Measurements from ENCODE around the gene PRKCI. TPM values are rescaled to one million over a fixed set of nuclear protein-coding genes. Genes with fewer than 3 reads are reported as not detected.
"Not testable (repeated sequence)": the region's sequence is repeated elsewhere in the genome, so short reads cannot be mapped to it uniquely, and the experiment has no call there.

Gene PRKCI
- total RNA-seq, result 150 and 167 TPM in 2 replicates

DNA sequence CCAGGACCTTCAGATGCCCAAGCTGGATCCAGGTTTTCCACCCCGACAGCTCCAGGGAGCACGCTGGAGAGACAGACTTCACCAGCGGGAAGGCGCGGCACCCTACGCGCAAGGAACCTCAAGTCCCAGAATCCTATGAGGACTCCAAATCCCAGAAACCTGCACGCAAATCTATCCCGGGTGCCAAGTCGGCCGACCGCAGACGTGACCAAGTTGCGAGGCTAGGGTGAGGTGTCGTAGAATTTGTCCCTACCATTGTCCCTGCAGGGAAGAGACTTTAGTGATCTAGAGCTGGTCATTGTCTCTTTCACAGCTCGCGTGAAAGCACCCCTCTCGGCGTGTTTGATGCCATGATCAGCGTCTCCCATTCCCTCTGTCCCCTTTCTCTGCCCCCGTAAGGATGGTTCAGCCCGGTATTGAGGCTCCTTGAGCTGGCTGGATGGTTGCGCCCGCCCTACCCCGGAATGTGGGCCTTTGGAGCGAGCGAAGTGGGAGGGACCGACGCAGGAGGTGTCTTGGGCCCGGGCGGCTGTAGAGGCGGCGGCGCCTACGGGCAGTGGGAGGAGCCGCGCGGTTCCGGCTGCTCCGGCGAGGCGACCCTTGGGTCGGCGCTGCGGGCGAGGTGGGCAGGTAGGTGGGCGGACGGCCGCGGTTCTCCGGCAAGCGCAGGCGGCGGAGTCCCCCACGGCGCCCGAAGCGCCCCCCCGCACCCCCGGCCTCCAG lies at the start of gene PRKCI:
TSS of gene PRKCI (plus strand) at position 501 of the 723 bp plus-strand sequence. CDS start 246 bp downstream, outside the sequence.
- DNase-seq (ENCODE audit: low read depth), result peak; percentile 90

DNA sequence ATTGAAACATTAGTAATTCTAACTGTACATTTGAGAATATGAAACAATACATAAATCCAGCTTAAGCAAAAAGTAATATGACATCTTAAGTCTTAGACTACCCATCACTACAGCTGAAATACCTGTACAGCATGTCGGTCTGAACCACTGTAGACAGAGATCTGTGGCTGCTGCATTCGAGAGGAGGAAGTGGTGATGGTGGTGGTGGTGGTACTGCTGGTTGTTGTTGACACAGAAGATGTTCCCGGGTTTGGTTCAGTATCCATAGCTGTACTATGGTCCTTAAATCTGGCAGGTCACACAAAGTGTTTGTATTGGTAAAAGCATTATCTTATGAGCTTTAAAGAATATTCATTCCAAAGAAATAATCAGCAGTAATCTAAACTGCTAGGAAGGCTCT lies 43.6 kb upstream of the PRKCI start:
- no peak for DNase-seq (ENCODE audit: low read depth)

DNA sequence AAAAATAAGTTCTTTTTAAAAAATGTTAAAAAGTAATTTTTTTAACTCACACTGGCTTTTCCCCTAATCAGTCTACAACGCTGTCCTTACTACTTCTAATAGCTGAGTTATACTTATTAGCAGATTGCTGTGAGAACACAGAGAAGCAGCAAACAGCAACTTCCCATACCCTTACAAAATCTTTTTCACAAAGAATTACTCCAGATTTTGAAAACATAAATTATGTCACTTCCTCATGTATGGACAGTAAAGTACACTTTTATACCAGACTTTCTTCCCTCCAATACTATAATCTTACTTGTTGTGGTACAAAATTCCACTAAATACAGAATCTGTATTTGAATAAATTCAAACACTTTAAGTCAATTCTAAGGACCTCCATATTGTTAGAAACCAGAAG lies 42.8 kb upstream of the PRKCI start:
- no peak for DNase-seq (ENCODE audit: low read depth)

DNA sequence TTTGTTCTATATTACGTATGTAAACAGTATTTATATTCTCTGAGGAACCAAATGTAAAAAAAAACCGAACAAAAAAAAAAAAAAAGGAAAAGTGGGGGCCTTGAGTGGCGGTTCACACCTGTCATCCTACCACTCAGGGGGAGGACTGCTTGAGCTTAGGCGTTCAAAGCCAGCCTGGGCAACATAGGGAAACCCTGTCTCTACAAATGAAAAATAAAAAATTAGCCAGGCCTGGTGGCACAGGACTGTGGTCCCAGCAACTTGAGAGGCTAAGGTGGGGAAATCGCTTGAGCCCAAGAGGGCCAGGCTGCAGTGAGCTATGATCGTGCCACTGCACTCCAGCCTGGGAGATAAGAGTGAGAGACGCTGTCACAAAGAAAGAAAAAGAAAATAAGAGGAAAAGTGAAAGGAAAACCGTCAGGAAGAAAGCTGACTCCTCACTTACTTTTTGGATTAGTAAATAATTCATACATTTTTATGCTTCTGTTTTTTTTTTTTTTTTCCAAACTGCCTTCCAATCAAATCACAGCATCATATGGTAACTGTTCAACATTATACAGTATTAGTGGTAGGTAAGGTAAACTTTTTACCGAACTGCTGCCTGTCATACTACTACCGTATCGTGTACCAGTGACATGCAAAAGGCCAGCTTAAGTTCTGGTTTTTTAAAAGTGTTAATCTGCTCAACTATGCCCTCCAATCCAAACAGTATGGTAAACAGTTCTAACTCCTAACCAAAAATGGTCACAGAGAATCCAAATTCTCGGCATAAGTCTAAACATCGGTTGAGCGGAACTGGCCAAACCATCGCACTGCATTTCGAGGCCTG lies 41.9 kb upstream of the PRKCI start:
- peak; percentile 23 for DNase-seq (ENCODE audit: low read depth)

DNA sequence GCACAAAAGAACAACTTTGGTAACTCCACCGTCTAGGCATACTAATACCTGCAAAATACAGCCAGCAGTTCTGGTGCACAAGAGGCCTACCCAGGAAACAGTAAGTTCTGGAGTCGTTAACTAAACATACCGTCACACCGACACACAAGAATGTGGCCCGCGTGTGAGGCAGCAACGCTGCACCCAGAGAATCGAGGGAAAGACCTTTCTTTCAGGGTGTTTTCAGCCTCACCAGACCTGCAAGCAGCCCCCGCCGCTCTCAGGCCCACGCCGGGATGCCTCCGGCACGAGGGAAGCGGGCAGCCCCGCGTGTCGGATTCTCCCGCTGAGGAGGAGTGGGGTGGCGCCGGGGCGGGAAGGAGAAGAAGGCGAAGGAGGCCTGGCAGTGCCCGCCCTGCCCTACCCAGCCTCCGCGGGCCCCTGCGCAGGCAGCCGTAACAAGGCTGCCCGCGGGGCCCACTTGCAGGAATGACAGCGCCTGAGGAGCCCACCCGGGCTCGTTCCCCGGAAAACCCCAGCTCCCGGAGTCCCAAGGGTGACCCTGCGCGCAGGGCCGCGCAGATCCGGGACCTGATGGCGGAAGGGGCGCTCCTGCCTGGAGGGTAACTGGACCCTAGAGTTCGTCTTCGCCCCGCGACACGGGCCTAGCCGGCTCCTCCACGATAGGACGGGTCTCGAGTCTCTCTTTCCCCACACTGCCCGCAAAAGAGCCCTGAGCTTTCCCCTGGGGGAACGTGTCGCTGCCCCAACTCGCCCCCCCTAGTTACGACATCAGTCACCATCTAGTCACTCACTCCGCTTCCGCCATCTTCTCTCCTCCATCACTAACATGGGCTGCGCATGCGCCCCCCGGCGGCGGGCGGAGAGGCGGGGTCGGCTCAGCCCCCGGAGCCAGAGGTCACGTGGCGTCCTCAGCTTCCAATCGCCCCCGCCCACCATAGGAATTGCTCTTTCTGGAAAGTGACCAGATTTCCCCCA lies 41.0 kb upstream of the PRKCI start, which contains the start of gene PHC3:
TSS of gene PHC3 (minus strand) at position 826 of the 978 bp plus-strand sequence. CDS start at position 808, 18 bp downstream.
- DNase-seq (ENCODE audit: low read depth), result peak; percentile 72

DNA sequence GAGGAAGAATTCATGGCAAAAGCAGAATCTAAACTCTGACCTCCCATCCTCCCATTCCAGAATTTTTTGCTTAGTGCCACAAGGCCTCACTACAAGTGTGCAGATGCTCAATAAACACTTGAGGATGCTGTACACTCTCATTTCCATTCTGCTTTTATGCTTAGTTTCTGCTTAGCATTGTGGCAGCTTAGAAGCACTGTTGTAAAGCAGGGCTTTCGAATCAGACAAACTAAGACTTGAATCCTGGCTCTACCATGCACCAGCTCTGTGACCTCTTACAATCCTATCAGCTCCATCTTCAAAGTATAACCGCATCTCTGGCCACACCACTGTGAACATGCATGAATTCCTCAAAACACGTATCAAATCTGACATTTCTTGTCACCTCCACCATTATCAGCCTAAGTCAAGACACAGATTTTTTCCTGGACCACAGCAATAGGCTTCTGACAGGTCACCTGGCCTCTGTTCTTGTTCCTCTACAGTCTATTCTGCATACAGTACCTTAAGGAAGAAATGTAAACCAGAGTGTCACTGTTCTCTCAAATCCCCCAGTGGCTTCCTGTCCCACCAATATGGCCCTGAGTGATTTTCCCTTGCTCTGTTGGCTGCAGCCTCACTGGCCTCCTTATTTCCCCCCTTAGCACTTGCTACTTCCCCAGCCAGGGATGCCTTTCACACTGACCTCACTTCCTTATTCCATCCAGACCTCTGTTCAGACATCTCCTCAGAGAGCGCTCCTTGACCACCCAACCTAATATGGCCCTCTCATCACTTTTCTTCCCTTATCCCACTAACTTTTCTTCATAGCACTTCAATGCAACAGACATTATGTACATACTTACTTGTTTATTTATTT lies 32.6 kb upstream of the PRKCI start:
- no peak for DNase-seq (ENCODE audit: low read depth)

DNA sequence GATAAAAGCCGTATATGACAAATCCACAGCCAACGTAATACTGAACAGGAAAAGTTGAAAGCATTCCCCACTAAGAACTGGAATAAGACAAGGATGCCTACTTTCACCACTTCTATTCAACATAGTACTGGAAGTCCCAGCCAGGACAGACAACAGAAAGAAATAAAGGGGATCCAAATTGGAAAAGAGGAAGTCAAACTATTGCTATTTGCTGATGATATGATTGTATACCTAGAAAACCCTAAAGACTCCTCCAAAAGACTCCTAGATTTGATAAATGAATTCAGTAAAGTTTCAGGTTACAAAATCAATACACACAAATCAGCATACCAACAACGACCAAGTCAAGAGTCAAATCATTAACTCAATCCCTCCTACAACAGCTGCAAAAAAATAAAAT lies 26.5 kb upstream of the PRKCI start:
- not testable (repeated sequence) for DNase-seq (ENCODE audit: low read depth)

DNA sequence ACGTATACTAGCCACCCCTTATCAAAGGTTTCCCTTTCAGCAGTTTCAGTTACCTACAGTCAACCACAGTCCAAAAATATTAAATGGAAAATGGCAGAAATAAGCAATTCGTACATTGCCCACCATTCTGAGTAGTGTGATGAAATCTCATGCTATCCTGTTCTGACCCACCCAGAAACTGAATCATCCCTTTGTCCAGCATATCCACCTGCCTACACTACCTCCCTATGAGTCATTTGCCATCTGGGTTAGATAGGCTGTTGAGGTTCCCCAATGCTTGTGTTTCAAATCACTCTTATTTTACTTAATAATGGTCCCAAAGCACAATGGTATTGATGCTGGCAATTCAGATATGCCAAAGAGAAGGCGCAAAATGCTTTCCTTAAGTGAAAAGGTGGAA lies 25.4 kb upstream of the PRKCI start:
- DNase-seq (ENCODE audit: low read depth), result peak; percentile 54

DNA sequence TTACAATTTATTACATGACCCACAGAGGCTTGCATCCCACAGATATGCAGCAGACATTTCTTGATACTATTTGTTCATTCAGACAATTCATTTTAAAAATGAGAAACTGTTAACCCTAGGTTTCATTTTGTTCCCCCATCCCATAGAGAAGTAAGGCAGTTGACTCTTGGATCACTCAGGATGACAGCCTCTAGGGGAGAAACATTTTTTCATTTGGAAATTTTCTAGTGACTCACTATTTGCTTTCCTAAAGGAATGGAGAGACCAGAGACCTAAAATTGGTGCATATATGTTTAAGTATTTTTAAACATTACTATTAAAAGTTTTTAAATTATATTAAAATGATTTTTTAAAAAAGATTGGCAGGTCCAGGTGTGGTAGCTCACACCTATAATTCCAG lies 21.2 kb upstream of the PRKCI start:
- DNase-seq (ENCODE audit: low read depth), result no peak

DNA sequence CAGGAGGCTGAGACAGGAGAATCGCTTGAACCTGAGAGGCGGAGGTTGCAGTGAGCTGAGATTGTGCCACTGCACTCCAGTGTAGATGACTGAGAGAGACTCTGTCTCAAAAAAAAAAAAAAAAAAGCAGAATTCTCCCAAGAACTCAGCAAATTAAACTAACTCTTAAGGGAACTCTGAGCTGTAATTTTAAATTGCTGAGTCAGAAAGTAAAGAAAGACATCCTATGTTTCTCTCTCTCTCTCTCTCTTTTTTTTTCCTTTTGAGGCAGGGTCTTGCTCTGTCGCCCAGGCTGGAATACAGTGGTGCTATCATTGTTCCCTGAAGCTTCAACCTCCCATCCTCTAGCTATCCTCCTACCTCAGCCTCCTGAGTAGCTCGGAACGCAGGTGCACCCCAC lies 20.7 kb upstream of the PRKCI start:
- DNase-seq (ENCODE audit: low read depth), result no peak

DNA sequence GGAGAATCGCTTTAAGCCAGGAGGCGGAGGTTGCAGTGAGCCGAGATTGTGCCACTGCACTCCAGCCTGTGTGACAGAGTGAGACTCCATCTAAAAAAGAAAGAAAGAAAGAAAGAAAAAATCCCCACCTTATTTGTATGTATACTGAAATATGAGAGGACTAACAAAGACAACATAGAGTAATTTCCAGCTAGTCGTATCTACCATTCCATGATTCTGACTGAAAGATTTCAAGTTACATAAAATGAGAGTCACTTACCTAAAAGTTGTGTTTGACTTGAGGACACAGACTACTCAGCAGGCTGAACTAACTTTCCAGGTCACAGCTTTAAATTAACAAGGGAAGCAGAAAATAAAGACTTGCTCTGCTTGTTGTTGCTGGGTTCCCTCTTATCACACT lies 18.8 kb upstream of the PRKCI start:
- no peak for DNase-seq (ENCODE audit: low read depth)

DNA sequence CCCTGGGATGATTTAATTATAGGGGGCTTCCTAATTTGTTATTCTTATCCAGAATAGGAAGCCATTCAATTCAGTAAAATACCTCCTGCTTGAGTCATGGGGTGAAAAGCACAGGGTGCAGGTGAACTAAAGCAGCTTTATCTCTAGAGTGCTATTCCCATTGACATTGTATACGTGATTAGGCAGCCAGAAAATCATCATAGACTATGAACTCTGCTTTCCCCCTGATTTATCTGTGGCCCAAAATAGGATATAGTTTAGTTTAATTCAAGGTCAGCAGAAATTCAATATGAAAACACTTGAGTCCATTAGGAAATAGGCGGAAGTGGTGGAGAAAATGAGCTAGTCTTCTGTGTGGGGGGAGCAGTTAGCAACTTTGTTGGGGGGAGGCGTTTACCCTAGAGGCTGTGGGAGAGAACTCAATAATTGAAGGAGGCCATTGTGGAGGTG lies 18.2 kb upstream of the PRKCI start:
- DNase-seq (ENCODE audit: low read depth), result no peak

DNA sequence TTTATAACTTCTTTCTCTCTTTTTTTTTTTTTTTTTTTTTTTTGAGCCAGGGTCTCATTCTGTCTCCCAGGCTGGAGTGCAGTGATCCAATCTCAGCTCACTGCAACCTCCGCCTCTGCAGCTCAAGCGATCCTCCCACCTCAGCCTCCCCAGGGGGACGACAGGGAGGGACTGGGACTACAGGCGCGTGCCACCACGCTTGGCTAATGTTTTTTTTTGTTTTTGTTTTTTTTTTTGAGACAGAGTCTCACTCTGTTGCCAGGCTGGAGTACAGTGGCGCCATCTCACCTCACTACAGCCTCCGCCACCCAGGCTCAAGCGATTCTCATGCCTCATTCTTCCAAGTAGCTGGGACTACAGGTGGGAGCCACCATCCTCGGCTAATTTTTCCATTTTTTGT lies 17.7 kb upstream of the PRKCI start:
- no peak for DNase-seq (ENCODE audit: low read depth)

DNA sequence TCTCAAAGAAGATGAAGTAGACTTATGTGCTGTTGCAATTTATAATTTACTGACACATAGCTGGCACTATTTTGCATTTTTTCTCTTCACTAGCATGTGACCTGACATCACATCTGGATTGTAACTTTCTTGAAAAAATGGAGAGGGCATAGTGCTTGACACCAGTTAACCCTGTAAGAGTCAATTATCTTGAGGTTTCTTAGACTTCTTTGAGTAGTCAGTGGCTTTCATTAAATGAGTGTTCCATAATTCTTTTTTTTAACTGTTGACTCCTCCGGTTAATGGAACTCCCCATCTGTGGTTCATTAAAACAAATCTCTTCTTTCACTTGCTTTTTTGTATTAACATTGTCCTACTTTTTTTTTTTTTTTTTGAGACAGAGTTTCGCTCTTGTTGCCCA lies 16.9 kb upstream of the PRKCI start:
- no peak for DNase-seq (ENCODE audit: low read depth)

DNA sequence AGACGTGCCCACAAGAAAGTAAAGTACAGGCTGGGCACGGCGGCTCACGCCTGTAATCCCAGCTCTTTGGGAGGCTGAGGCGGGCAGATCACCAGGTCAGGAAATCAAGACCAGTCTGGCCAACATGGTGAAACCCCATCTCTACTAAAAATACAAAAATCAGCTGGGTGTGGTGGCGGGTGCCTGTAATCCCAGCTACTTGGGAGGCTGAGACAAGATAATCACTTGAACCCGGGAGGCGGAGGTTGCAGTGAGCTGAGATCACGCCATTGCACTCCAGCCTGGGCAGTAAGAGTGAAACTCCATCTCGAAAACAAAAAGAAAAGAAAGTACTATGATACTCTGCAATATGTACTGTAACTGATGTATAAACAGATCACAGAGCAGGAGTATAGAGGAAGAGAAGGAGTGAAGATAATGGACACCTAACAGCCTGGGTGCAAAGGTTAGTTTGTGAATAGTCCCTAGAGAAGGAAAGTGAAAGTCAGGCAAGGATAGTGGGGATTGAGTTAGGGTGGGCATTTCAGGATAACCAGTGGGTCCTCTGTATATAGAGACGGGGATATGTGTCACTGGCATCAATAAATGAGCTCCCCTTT lies 16.0 kb upstream of the PRKCI start:
- not testable (repeated sequence) for DNase-seq (ENCODE audit: low read depth)

DNA sequence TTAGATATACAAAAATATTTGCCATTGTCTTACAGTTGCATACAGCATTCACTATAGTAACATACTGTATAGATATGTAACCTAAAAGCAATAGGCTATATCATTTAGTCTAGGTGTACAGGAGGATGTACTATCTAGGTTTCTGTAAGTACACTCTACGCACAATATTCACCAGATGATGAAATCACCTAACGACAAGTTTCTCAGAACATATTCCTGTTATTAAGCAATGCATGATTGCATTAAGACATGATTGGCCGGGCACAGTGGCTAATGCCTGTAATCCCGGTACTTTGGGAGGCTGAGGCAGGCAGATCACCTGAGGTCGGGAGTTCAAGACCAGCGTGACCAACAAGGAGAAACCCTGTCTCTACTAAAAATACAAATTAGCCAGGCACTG lies 14.5 kb upstream of the PRKCI start:
- DNase-seq (ENCODE audit: low read depth), result no peak

DNA sequence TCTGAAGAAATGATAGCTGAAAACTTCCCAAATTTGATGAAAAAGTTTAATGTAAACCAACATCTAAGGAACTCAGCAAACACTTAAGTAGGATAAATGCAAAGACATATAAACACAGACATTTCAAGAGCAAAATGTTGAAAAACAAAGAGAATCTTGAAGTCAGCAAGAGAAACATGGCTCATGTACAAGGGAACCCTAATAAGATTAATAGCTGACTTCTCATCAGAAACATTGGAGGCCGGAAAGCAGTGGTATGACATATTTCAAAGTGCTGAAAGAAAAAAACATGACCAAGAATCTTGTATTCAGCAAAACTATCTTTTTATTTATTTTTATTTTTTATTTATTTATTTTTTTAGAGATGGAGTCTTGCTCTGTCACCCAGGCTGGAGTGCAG lies 10.6 kb upstream of the PRKCI start:
- no peak for DNase-seq (ENCODE audit: low read depth)

DNA sequence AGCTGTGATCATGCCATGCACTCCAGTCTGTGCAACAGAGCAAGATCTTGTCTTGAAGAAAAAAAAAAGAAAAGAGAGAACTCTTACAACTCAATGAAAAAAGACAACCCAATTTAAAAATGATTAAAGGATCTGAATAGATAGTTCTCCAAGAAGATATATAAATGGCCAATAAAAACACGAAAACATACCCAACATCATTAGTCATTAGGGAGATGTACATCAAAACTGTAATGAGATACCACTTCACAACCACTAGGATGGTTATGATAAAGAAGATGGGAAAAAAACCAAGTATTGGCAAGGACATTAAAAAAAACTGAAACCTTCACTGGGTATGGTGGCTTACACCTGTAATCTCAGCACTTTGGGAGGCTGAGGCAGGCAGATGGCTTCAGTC lies 2.4 kb upstream of the PRKCI start:
- no peak for DNase-seq (ENCODE audit: low read depth)

DNA sequence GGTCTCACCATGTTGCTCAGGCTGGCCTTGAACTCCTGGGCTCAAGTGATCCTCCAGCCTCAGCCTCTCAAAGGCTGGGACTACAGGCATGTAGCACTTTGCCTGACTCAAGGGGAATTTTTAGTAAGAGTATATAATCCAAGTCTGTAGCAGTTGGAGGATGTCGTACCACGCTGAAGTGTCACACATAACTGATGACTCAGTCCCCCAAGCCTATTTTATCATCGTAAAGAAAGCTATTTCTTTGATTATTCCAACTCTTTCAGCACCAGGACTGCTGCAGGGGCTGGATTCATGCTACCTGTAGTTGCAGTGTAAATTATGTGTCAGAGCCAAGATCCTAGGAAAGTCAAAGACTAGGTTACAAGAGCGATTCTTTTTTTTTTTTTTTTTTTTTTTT lies 1.4 kb upstream of the PRKCI start:
- no peak for DNase-seq (ENCODE audit: low read depth)
